ENCODE results near the gene ADD2. TPM values are rescaled to one million over a fixed set of nuclear protein-coding genes. Genes with fewer than 3 reads are reported as not detected.

The ADD2 gene
- total and polyA plus RNA-seq, 4 donors = 0.08 to 156 (median 0.16) TPM; not detected in 1

DNA sequence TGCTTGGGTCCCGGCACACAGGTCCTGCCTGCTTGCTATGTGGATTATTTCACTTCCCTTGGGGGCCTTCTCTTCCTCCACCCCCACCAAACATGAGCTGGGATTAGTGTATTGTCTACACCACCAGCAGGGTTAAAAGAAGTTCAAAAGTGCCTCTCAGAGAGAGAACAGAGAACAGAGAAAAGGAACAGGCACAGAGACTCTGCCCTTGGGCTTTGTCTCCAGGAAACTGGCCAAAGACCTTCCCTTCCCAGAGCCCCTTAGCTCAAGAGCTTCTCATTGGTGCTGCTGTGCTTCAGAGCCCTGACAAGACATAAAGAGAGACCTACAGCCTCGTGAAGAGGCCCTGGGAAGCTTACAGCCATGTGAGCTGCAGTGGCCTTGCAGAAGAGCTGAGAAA lies 29.5 kb upstream of the ADD2 start:
- no peak for DNase-seq (ENCODE audit: low spot score)
- Histone ChIP-seq H3K27ac (ENCODE audit: low read depth in 1 of 2, low read length in 2 of 2) (no peak overlapping the region), H3K4me1 (ENCODE audit: control insufficient read depth in 4 of 4, insufficient read depth in 4 of 4, low read length in 3 of 4) (no peaks in the 10 kb centered on the region), H3K9ac (ENCODE audit: low read depth in 1 of 2, low read length in 2 of 2) (no peak overlapping the region), H3K27me3 (ENCODE audit: control insufficient read depth in 4 of 4, insufficient read depth in 4 of 4, low read length in 3 of 4) (peaks cover 0 to 13% (median 0%) of the 10 kb centered on the region in 4 donors), H3K4me3 (ENCODE audit: low read depth in 1 of 3, low read length in 3 of 3) (no peak overlapping the region), H3K36me3 (ENCODE audit: control insufficient read depth in 4 of 4, insufficient read depth in 3 of 4, low read depth in 1 of 4, low read length in 3 of 4) (no peaks in the 10 kb centered on the region), H3K9me3 (ENCODE audit: control insufficient read depth in 4 of 4, low read length in 3 of 4) (no peaks in the 10 kb centered on the region)
- WGBS = 49% methylated on average over 2 of the region's 2 CpGs
- TF ChIP-seq SP1 (IDR thresholded peaks at IDR 0.05) (no peak), RXRA (IDR thresholded peaks at IDR 0.05) (no peak), FOXA1 (IDR thresholded peaks at IDR 0.05) (no peak), RAD21 (IDR thresholded peaks at IDR 0.05) (no peak), FOXA2 (IDR thresholded peaks at IDR 0.05) (no peak), JUND (IDR thresholded peaks at IDR 0.05) (no peak)
- TF ChIP-seq, protein P1, sequence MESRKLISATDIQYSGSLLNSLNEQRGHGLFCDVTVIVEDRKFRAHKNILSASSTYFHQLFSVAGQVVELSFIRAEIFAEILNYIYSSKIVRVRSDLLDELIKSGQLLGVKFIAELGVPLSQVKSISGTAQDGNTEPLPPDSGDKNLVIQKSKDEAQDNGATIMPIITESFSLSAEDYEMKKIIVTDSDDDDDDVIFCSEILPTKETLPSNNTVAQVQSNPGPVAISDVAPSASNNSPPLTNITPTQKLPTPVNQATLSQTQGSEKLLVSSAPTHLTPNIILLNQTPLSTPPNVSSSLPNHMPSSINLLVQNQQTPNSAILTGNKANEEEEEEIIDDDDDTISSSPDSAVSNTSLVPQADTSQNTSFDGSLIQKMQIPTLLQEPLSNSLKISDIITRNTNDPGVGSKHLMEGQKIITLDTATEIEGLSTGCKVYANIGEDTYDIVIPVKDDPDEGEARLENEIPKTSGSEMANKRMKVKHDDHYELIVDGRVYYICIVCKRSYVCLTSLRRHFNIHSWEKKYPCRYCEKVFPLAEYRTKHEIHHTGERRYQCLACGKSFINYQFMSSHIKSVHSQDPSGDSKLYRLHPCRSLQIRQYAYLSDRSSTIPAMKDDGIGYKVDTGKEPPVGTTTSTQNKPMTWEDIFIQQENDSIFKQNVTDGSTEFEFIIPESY (IDR thresholded peaks at IDR 0.05) = no peak
- TF ChIP-seq, protein P2, sequence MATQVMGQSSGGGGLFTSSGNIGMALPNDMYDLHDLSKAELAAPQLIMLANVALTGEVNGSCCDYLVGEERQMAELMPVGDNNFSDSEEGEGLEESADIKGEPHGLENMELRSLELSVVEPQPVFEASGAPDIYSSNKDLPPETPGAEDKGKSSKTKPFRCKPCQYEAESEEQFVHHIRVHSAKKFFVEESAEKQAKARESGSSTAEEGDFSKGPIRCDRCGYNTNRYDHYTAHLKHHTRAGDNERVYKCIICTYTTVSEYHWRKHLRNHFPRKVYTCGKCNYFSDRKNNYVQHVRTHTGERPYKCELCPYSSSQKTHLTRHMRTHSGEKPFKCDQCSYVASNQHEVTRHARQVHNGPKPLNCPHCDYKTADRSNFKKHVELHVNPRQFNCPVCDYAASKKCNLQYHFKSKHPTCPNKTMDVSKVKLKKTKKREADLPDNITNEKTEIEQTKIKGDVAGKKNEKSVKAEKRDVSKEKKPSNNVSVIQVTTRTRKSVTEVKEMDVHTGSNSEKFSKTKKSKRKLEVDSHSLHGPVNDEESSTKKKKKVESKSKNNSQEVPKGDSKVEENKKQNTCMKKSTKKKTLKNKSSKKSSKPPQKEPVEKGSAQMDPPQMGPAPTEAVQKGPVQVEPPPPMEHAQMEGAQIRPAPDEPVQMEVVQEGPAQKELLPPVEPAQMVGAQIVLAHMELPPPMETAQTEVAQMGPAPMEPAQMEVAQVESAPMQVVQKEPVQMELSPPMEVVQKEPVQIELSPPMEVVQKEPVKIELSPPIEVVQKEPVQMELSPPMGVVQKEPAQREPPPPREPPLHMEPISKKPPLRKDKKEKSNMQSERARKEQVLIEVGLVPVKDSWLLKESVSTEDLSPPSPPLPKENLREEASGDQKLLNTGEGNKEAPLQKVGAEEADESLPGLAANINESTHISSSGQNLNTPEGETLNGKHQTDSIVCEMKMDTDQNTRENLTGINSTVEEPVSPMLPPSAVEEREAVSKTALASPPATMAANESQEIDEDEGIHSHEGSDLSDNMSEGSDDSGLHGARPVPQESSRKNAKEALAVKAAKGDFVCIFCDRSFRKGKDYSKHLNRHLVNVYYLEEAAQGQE (IDR thresholded peaks at IDR 0.05) = no peak

GRCh38 chr2:70796262-70796661 lies 28.3 kb upstream of the ADD2 start:
- no peaks in the 10 kb centered on the region for H3K36me3 ChIP-seq (ENCODE audit: control insufficient read depth in 4 of 4, insufficient read depth in 3 of 4, low read depth in 1 of 4, low read length in 3 of 4)
- H3K4me1 ChIP-seq (ENCODE audit: control insufficient read depth in 4 of 4, insufficient read depth in 4 of 4, low read length in 3 of 4) = no peaks in the 10 kb centered on the region
- DNase-seq (ENCODE audit: low spot score) = no peak
- H3K27me3 ChIP-seq (ENCODE audit: control insufficient read depth in 4 of 4, insufficient read depth in 4 of 4, low read length in 3 of 4) = peaks cover 0 to 10% (median under 1%) of the 10 kb centered on the region in 4 donors
- no peak overlapping the region for H3K4me3 ChIP-seq (ENCODE audit: low read depth in 1 of 3, low read length in 3 of 3)
- no peak overlapping the region for H3K9ac ChIP-seq (ENCODE audit: low read depth in 1 of 2, low read length in 2 of 2)
- 84% methylated on average over 1 of the region's 1 CpG for WGBS
- no peak overlapping the region for H3K27ac ChIP-seq (ENCODE audit: low read depth in 1 of 2, low read length in 2 of 2)
- TF ChIP-seq RAD21 (IDR thresholded peaks at IDR 0.05) (no peak), GABPA (IDR thresholded peaks at IDR 0.05 in 1 of 2, conservative IDR thresholded peaks at IDR 0.05 in 1 of 2) (no peak), HNF4A (conservative IDR thresholded peaks at IDR 0.05) (no peak), ATF3 (IDR thresholded peaks at IDR 0.05) (no peak), MAX (IDR thresholded peaks at IDR 0.05) (no peak), NR2F2 (IDR thresholded peaks at IDR 0.05) (no peak), TAF1 (conservative IDR thresholded peaks at IDR 0.05) (no peak), HNF4G (IDR thresholded peaks at IDR 0.05) (no peak), FOXA2 (IDR thresholded peaks at IDR 0.05) (no peak), EGR1 (IDR thresholded peaks at IDR 0.05; ENCODE audit: low read depth in 2 of 2) (no peak), RXRA (IDR thresholded peaks at IDR 0.05) (no peak), FOXA1 (IDR thresholded peaks at IDR 0.05) (no peak), JUND (IDR thresholded peaks at IDR 0.05) (no peak), YY1 (IDR thresholded peaks at IDR 0.05) (no peak)
- TF ChIP-seq, protein P2 (IDR thresholded peaks at IDR 0.05) = no peak
- TF ChIP-seq, protein P3, sequence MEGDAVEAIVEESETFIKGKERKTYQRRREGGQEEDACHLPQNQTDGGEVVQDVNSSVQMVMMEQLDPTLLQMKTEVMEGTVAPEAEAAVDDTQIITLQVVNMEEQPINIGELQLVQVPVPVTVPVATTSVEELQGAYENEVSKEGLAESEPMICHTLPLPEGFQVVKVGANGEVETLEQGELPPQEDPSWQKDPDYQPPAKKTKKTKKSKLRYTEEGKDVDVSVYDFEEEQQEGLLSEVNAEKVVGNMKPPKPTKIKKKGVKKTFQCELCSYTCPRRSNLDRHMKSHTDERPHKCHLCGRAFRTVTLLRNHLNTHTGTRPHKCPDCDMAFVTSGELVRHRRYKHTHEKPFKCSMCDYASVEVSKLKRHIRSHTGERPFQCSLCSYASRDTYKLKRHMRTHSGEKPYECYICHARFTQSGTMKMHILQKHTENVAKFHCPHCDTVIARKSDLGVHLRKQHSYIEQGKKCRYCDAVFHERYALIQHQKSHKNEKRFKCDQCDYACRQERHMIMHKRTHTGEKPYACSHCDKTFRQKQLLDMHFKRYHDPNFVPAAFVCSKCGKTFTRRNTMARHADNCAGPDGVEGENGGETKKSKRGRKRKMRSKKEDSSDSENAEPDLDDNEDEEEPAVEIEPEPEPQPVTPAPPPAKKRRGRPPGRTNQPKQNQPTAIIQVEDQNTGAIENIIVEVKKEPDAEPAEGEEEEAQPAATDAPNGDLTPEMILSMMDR (IDR thresholded peaks at IDR 0.05; ENCODE audit: low read depth, low read length, missing input control) = no peak
- TF ChIP-seq, protein P1 (IDR thresholded peaks at IDR 0.05) = no peak
- no peaks in the 10 kb centered on the region for H3K9me3 ChIP-seq (ENCODE audit: control insufficient read depth in 4 of 4, low read length in 3 of 4)

All from liver (tissue), 9 donors.